Measurements from ENCODE around the gene LY6G6D. TPM values are rescaled to one million over a fixed set of nuclear protein-coding genes. Genes with fewer than 3 reads are reported as not detected.

Gene LY6G6D
- total and polyA plus RNA-seq, 2 of the 13 experiments (the other 11 are each of a cell fraction or from before 2014, with no cell fraction given): not detected

DNA sequence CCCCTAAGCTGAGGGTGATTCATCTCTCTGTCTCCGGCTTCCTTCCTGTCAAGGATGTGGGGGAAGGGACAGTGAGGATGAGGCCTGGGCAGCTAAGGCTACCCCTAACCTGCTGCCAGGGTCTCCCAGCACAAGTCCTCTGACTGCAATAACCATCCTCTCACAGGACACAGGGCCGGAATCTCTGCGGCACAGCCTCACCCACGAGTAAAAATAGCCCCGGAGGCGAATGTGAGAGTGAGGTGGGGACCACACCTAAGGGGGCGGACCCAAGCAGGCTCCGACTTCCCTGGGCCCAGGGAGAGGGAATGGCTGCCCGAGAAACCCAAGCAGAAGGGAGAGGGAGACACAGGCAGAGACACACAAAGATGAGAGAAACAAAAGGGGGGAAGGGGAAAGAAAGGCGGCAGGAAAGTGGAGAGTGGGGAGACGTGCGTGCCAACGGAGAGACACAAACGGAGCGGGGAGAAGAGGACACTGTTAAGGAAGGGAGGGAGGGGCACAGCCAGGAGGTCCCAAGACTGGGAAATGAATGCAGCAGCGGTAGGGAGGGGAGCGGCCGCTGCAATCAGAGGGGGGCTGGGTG, 19.8 kb downstream of the LY6G6D start (continued):
- TF ChIP-seq, protein P1, sequence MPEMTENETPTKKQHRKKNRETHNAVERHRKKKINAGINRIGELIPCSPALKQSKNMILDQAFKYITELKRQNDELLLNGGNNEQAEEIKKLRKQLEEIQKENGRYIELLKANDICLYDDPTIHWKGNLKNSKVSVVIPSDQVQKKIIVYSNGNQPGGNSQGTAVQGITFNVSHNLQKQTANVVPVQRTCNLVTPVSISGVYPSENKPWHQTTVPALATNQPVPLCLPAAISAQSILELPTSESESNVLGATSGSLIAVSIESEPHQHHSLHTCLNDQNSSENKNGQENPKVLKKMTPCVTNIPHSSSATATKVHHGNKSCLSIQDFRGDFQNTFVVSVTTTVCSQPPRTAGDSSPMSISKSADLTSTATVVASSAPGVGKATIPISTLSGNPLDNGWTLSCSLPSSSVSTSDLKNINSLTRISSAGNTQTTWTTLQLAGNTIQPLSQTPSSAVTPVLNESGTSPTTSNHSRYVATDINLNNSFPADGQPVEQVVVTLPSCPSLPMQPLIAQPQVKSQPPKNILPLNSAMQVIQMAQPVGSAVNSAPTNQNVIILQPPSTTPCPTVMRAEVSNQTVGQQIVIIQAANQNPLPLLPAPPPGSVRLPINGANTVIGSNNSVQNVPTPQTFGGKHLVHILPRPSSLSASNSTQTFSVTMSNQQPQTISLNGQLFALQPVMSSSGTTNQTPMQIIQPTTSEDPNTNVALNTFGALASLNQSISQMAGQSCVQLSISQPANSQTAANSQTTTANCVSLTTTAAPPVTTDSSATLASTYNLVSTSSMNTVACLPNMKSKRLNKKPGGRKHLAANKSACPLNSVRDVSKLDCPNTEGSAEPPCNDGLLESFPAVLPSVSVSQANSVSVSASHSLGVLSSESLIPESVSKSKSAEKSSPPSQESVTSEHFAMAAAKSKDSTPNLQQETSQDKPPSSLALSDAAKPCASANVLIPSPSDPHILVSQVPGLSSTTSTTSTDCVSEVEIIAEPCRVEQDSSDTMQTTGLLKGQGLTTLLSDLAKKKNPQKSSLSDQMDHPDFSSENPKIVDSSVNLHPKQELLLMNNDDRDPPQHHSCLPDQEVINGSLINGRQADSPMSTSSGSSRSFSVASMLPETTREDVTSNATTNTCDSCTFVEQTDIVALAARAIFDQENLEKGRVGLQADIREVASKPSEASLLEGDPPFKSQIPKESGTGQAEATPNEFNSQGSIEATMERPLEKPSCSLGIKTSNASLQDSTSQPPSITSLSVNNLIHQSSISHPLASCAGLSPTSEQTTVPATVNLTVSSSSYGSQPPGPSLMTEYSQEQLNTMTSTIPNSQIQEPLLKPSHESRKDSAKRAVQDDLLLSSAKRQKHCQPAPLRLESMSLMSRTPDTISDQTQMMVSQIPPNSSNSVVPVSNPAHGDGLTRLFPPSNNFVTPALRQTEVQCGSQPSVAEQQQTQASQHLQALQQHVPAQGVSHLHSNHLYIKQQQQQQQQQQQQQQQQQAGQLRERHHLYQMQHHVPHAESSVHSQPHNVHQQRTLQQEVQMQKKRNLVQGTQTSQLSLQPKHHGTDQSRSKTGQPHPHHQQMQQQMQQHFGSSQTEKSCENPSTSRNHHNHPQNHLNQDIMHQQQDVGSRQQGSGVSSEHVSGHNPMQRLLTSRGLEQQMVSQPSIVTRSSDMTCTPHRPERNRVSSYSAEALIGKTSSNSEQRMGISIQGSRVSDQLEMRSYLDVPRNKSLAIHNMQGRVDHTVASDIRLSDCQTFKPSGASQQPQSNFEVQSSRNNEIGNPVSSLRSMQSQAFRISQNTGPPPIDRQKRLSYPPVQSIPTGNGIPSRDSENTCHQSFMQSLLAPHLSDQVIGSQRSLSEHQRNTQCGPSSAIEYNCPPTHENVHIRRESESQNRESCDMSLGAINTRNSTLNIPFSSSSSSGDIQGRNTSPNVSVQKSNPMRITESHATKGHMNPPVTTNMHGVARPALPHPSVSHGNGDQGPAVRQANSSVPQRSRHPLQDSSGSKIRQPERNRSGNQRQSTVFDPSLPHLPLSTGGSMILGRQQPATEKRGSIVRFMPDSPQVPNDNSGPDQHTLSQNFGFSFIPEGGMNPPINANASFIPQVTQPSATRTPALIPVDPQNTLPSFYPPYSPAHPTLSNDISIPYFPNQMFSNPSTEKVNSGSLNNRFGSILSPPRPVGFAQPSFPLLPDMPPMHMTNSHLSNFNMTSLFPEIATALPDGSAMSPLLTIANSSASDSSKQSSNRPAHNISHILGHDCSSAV (CRISPR knock-in tag; IDR thresholded peaks at IDR 0.05; ENCODE audit: borderline replicate concordance): no peak
- TF ChIP-seq ZSCAN31 (CRISPR knock-in tag; IDR thresholded peaks at IDR 0.05; ENCODE audit: low read depth) (0 out of 2 replicates have a peak, but pooled peaks have one; percentile 12), SPEN (CRISPR knock-in tag; IDR thresholded peaks at IDR 0.05; ENCODE audit: low read depth) (peak; percentile 72), ZNF292 (CRISPR knock-in tag; IDR thresholded peaks at IDR 0.05; ENCODE audit: borderline replicate concordance, low read depth) (0 out of 2 replicates have a peak, but pooled peaks have one; percentile 23), HNRNPK (IDR thresholded peaks at IDR 0.05; ENCODE audit: low read depth, low read length, poor library complexity, severe bottlenecking) (peak; percentile 55), ZNF274 (CRISPR knock-in tag; IDR thresholded peaks at IDR 0.05) (peak; percentile 56; the same call in 1 of the 2 replicates), ATRX (CRISPR knock-in tag; IDR thresholded peaks at IDR 0.05; ENCODE audit: borderline replicate concordance) (no peak), NCOA2 (CRISPR knock-in tag; IDR thresholded peaks at IDR 0.05) (no peak), GATAD1 (CRISPR knock-in tag; IDR thresholded peaks at IDR 0.05) (peak; percentile 13; the same call in 1 of the 2 replicates), GABPA (IDR thresholded peaks at IDR 0.05; ENCODE audit: low read depth, low read length) (no peak), GABPA (CRISPR knock-in tag; IDR thresholded peaks at IDR 0.05; ENCODE audit: low read depth) (peak; percentile 77), NCOA5 (CRISPR knock-in tag; IDR thresholded peaks at IDR 0.05) (no peak), SAP130 (CRISPR knock-in tag; IDR thresholded peaks at IDR 0.05; ENCODE audit: low read depth) (peak; percentile 87), NR2F1 (CRISPR knock-in tag; IDR thresholded peaks at IDR 0.05) (no peak; a peak in 1 of 4 replicates), IRF2 (CRISPR knock-in tag; IDR thresholded peaks at IDR 0.05) (peak; percentile 17; the same call in 1 of the 2 replicates), NFIC (IDR thresholded peaks at IDR 0.05; ENCODE audit: low read length) (no peak)
- TF ChIP-seq, protein P2, sequence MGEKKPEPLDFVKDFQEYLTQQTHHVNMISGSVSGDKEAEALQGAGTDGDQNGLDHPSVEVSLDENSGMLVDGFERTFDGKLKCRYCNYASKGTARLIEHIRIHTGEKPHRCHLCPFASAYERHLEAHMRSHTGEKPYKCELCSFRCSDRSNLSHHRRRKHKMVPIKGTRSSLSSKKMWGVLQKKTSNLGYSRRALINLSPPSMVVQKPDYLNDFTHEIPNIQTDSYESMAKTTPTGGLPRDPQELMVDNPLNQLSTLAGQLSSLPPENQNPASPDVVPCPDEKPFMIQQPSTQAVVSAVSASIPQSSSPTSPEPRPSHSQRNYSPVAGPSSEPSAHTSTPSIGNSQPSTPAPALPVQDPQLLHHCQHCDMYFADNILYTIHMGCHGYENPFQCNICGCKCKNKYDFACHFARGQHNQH (CRISPR knock-in tag; IDR thresholded peaks at IDR 0.05): peak; percentile 14; the same call in 1 of the 2 replicates
- TF ChIP-seq, protein P3, sequence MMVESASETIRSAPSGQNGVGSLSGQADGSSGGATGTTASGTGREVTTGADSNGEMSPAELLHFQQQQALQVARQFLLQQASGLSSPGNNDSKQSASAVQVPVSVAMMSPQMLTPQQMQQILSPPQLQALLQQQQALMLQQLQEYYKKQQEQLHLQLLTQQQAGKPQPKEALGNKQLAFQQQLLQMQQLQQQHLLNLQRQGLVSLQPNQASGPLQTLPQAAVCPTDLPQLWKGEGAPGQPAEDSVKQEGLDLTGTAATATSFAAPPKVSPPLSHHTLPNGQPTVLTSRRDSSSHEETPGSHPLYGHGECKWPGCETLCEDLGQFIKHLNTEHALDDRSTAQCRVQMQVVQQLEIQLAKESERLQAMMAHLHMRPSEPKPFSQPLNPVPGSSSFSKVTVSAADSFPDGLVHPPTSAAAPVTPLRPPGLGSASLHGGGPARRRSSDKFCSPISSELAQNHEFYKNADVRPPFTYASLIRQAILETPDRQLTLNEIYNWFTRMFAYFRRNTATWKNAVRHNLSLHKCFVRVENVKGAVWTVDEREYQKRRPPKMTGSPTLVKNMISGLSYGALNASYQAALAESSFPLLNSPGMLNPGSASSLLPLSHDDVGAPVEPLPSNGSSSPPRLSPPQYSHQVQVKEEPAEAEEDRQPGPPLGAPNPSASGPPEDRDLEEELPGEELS (CRISPR knock-in tag; IDR thresholded peaks at IDR 0.05): 0 out of 2 replicates have a peak, but pooled peaks have one; percentile 7

All from HepG2 (cell line).